ENCODE results near the gene CYP3A4.

DNA sequence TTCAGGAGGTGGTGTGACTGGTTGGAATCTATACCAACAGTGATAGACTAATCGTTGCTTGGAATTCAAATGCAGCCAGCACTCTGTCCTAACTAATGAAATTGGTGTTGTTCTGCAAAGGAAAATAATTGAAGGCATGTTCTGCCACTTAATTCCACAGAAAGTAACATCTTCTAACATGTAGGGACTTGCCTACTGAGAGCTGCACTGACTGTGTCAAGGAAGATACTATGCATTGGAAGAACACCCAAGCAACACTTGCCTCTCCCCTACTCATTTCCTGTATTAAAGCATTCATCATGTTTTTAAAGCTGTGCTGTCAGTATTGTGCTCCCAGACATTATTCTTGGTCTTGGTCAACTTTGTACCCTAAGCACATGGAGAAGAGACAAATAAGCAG lies 46.3 kb downstream of the CYP3A4 start:
- TF ChIP-seq POLR2A (IDR thresholded peaks at IDR 0.05; ENCODE audit: low read length) (no peak), GATA1 (IDR thresholded peaks at IDR 0.05; ENCODE audit: low read depth, low read length) (no peak)

All from erythroblast (primary cell).